A673 (cell line): ENCODE results near the gene PRRG3. TPM values are rescaled to one million over a fixed set of nuclear protein-coding genes. Genes with fewer than 3 reads are reported as not detected.

ENCODE experiments used
- Bru-seq: library from RNA; stranded (reverse); fragments of 400-500 nt; gene quantifications from one replicate; lab custom pipeline; 2021; lab: Mats Ljungman, UMichigan
- BruChase-seq, 2 experiments: library from RNA; stranded (reverse); fragments of 400-500 nt; gene quantifications; one replicate each; lab custom pipeline; 2021; lab: Mats Ljungman, UMichigan
- BruUV-seq: library from RNA; stranded (reverse); fragments of 400-500 nt; replicated peaks from 2 replicates; lab custom pipeline; 2021; lab: Mats Ljungman, UMichigan
- CTCF ChIA-PET: fragments of 300-600 bp; sonication (Branson Sonifier 250); formaldehyde crosslinking; loops from one replicate; lab custom pipeline; 2022; ENCODE audit warnings: antibody characterized with exemption; lab: Charles Lee
- POLR2A ChIA-PET: fragments of 300-600 bp; sonication (Branson Sonifier 250); formaldehyde crosslinking; loops from one replicate; lab custom pipeline; 2022; ENCODE audit warnings: antibody characterized with exemption; ENCODE audit not compliant: low non-redundant PET; lab: Charles Lee
- DNase-seq: peaks from one replicate; pipeline ENCODE4 v3.0.0-alpha.2; 2015; ENCODE audit warnings: low spot score
- H3K27ac ChIP-seq: fragments of 200-600 bp; sonication (generic); 2 replicates; pipeline ENCODE4 v1.5.1; 2016; ENCODE audit warnings: mixed run types, low read depth, mild to moderate bottlenecking, mixed read lengths, antibody characterized with exemption, low read length; ENCODE audit not compliant: poor library complexity, severe bottlenecking
- H3K27me3 ChIP-seq: fragments of 200-600 bp; sonication (generic); replicated peaks from 2 replicates; pipeline ENCODE4 v1.6.1; 2017; ENCODE audit warnings: mixed run types, low read depth, mild to moderate bottlenecking, mixed read lengths, antibody characterized with exemption, low read length; ENCODE audit not compliant: insufficient read depth, poor library complexity
- H3K36me3 ChIP-seq: fragments of 200-600 bp; sonication (generic); 2 replicates; pipeline ENCODE4 v1.6.1; 2016; ENCODE audit warnings: mixed run types, mild to moderate bottlenecking, mixed read lengths, antibody characterized with exemption, low read length; ENCODE audit not compliant: insufficient read depth, poor library complexity, severe bottlenecking
- H3K4me1 ChIP-seq: fragments of 200-600 bp; sonication (generic); 2 replicates; pipeline ENCODE4 v1.6.1; 2017; ENCODE audit warnings: mixed run types, mild to moderate bottlenecking, mixed read lengths, antibody characterized with exemption, low read length; ENCODE audit not compliant: insufficient read depth, poor library complexity, severe bottlenecking
- H3K4me3 ChIP-seq: fragments of 200-600 bp; sonication (generic); 2 replicates; pipeline ENCODE4 v1.5.1; 2016; ENCODE audit warnings: low read depth, mixed run types, mild to moderate bottlenecking, mixed read lengths, low read length; ENCODE audit not compliant: poor library complexity, severe bottlenecking
- H3K9me3 ChIP-seq: fragments of 200-600 bp; sonication (generic); 2 replicates; pipeline ENCODE4 v1.6.1; 2016; ENCODE audit warnings: mixed run types, low read depth, mild to moderate bottlenecking, mixed read lengths, antibody characterized with exemption, low read length; ENCODE audit not compliant: poor library complexity, severe bottlenecking
- CTCF ChIP-seq: fragments of 300-800, 200-600 bp; sonication (generic); conservative IDR thresholded peaks from 2 replicates; pipeline ENCODE4 v1.5.1; 2017; ENCODE audit warnings: low read depth, mild to moderate bottlenecking, antibody characterized with exemption, low read length, moderate library complexity, mixed read lengths
- EZH2 ChIP-seq: fragments of 200-600 bp; sonication (generic); IDR thresholded peaks from 2 replicates; pipeline ENCODE4 v1.6.1; 2017; ENCODE audit warnings: borderline replicate concordance, low read depth, mild to moderate bottlenecking, mixed read lengths, antibody characterized with exemption, low read length; ENCODE audit not compliant: poor library complexity, severe bottlenecking
- intact Hi-C: fragments of 100-400 bp; cut with micrococcal nuclease; formaldehyde crosslinking; loops from one replicate; pipeline ENCODE4 v1.10.0; 2022; ENCODE audit not compliant: unreplicated experiment
- long read RNA-seq: library from polyadenylated mRNA; stranded (forward); transcript quantifications from one replicate; pipeline ENCODE4 v2.0.0, GENCODE V29; 2022
- total RNA-seq: library from RNA; stranded (reverse); gene quantifications from 2 replicates; pipeline ENCODE4 v1.2.3, GENCODE V29; 2021

Gene PRRG3
- total RNA-seq (not detected in 2 replicates), Bru-seq, nascent RNA (not detected), BruChase-seq, experiment 1, labeled RNA remaining after a 2-hour chase (not detected), BruChase-seq, experiment 2, labeled RNA remaining after a 6-hour chase (not detected)
- long read RNA-seq: 0 reads

- intact Hi-C loops: no loop called here
- POLR2A ChIA-PET: no interaction called here
- H3K4me3 ChIP-seq: no peak within 1 kb of the TSS
- CTCF ChIA-PET: no interaction called here
- H3K4me1 ChIP-seq: no peaks in the 10 kb centered on the region
- no peak for TF ChIP-seq CTCF
- TF ChIP-seq EZH2: no peak
- H3K27me3 ChIP-seq: no peaks in the 10 kb centered on the region
- no peaks in the 10 kb centered on the region for H3K36me3 ChIP-seq
- no peaks in the 10 kb centered on the region for H3K9me3 ChIP-seq
- H3K27ac ChIP-seq: no peak within 1 kb of the TSS
- BruUV-seq: no TSS peak
- no peak for DNase-seq
These were observed at the start of gene PRRG3 for GRCh38 chrX:151694661-151695582. PRRG3 (plus strand) TSS chrX:151695458; CDS start chrX:151698815, 3,357 bp downstream.

- BruUV-seq: no TSS peak
- intact Hi-C loops: loop anchor here (5.0 to 10.0 kb wide), 2 partner anchors 168 to 1110 kb away; partner anchors contain the start of gene MTM1
- POLR2A ChIA-PET: no interaction called here
These were observed 20.0 kb upstream of the PRRG3 start for GRCh38 chrX:151675121-151675746.

More at GRCh38 chrX:151675121-151675746, 20.0 kb upstream of the PRRG3 start:
- no peak overlapping the region for H3K4me3 ChIP-seq
- no peaks in the 10 kb centered on the region for H3K27me3 ChIP-seq
- no peaks in the 10 kb centered on the region for H3K4me1 ChIP-seq
- H3K36me3 ChIP-seq: no peaks in the 10 kb centered on the region
- H3K9me3 ChIP-seq: no peaks in the 10 kb centered on the region
- CTCF ChIA-PET: no interaction called here
- no peak overlapping the region for H3K27ac ChIP-seq
- DNase-seq: no peak
- TF ChIP-seq EZH2 (no peak), CTCF (no peak)
